ENCODE results near the gene CD19. TPM values are rescaled to one million over a fixed set of nuclear protein-coding genes. Genes with fewer than 3 reads are reported as not detected.

CD19 gene
- polyA plus RNA-seq, 3 donors = 0.28 to 0.75 (median 0.65) TPM

DNA sequence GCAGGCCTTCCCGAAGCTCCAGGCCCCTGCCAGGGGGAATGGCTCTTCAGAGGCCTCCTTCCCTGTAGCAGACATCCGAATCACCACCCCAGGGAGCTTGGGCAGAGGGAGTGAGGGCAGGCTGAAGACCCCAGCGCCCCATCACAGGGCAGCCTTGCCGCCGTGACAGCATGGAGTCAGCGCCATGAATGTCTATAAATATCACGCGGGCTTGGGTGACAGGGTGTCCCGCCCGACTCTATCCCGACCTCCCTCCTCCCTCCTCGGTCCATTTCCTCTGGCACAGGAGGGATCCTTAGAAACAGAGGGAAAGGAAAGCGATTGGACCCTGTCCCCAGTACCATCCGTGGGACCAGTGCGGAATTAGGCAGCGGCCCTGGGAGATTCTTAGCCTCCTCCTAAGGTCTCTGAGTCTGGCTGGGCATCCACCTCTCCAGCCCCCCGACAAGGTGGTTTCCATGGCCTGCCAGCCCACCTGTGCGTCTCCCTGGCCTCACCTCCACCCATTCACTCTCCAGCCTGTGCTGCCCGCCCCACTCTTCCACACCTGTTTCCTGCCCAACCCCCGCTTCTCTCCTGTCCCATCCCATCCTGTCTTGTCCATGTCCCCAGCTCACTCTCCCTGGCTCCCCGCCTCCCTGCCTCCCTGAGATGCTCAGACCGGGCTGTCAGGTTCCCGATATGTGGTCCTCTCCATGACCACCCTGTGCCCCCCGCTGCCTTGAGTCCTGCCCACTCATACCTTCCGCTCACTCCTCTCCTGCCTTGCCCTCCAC is 48.4 kb upstream of the CD19 start:
- Histone ChIP-seq H2AFZ (ENCODE audit: insufficient read depth, low read depth, low read length, poor library complexity, severe bottlenecking) (no peak overlapping the region), H3K79me2 (ENCODE audit: insufficient read depth, low read length) (no peaks in the 10 kb centered on the region), H3K36me3 (replicated peaks in 1 of 2; ENCODE audit: control insufficient read depth in 1 of 2, insufficient read depth in 2 of 2, low read length in 2 of 2) (no peaks in the 10 kb centered on the region), H3K27me3 (ENCODE audit: control insufficient read depth in 2 of 2, insufficient read depth in 2 of 2, low read length in 2 of 2) (peaks cover 0 to 11% of the 10 kb centered on the region in 2 donors), H3K4me3 (replicated peaks in 1 of 3; ENCODE audit: low read depth in 2 of 3, low read length in 3 of 3) (no peak overlapping the region), H3K4me2 (replicated peaks; ENCODE audit: extremely low read depth, low read length, poor library complexity, severe bottlenecking) (no peak overlapping the region), H3K9me3 (replicated peaks in 1 of 2; ENCODE audit: control insufficient read depth in 1 of 2, insufficient read depth in 1 of 2, low read length in 2 of 2) (no peaks in the 10 kb centered on the region), H3K27ac (ENCODE audit: low read depth in 1 of 2, low read length in 2 of 2) (no peak overlapping the region), H3K9ac (ENCODE audit: insufficient read depth, low read length, poor library complexity, severe bottlenecking) (no peak overlapping the region), H3K4me1 (ENCODE audit: control insufficient read depth in 1 of 2, insufficient read depth in 2 of 2, low read length in 2 of 2) (peaks cover 14 to 19% of the 10 kb centered on the region in 2 donors), H4K20me1 (ENCODE audit: insufficient read depth, low read length) (no peaks in the 10 kb centered on the region)
- intact Hi-C loops (cut with micrococcal nuclease) = loop anchor here in 1 of 2 donors (5.0 kb wide), 1 partner anchor 34 kb away; no protein-coding TSS in a partner anchor
- peaks cover 0 to 3% (median 0%) of the 10 kb centered on the region in 7 donors for H3K9me3 Mint-ChIP-seq
- H3K4me3 Mint-ChIP-seq = no peak overlapping the region
- peaks cover 17% of the 10 kb centered on the region for H3K4me1 Mint-ChIP-seq
- no peak for DNase-seq
- WGBS (ENCODE audit: insufficient coverage) = 86% methylated on average over 13 of the region's 25 CpGs
- TF ChIP-seq, protein P1, sequence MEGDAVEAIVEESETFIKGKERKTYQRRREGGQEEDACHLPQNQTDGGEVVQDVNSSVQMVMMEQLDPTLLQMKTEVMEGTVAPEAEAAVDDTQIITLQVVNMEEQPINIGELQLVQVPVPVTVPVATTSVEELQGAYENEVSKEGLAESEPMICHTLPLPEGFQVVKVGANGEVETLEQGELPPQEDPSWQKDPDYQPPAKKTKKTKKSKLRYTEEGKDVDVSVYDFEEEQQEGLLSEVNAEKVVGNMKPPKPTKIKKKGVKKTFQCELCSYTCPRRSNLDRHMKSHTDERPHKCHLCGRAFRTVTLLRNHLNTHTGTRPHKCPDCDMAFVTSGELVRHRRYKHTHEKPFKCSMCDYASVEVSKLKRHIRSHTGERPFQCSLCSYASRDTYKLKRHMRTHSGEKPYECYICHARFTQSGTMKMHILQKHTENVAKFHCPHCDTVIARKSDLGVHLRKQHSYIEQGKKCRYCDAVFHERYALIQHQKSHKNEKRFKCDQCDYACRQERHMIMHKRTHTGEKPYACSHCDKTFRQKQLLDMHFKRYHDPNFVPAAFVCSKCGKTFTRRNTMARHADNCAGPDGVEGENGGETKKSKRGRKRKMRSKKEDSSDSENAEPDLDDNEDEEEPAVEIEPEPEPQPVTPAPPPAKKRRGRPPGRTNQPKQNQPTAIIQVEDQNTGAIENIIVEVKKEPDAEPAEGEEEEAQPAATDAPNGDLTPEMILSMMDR (IDR thresholded peaks at IDR 0.05) = no peak
- H3K27me3 Mint-ChIP-seq (ENCODE audit: low read depth in 3 of 3) = peaks cover 19 to 24% (median 20%) of the 10 kb centered on the region in 3 donors
- H3K27ac Mint-ChIP-seq = no peak overlapping the region
- H3K36me3 Mint-ChIP-seq = no peaks in the 10 kb centered on the region

DNA sequence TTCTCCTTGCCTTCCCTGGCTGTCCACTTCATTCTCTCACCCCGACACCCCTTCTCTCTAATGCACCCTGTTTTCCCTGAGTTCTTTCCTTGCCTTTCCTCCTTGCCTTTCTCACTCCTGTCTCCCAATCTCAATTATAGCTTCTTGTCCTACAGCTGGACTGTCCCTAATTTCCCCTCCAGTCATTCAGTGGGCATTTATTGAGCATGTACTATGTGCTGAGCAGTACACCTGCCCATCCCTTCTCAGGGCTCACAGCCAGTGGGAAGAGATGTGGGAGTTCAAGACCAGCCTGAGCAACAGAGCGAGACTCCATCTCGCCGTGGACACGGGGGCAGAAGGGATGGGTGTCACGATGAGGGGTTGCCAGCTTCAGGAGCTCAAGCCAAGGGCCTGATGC is 47.7 kb upstream of the CD19 start:
- Mint-ChIP-seq H3K4me1 (peaks cover 14% of the 10 kb centered on the region), H3K36me3 (no peaks in the 10 kb centered on the region), H3K27ac (no peak overlapping the region), H3K9me3 (peaks cover 0 to 3% (median 0%) of the 10 kb centered on the region in 7 donors), H3K27me3 (ENCODE audit: low read depth in 3 of 3) (peaks cover 18 to 21% (median 19%) of the 10 kb centered on the region in 3 donors), H3K4me3 (no peak overlapping the region)
- intact Hi-C loops (cut with micrococcal nuclease) = loop anchor here in 1 of 2 donors (5.0 kb wide), 1 partner anchor 33 kb away; no protein-coding TSS in a partner anchor
- no peaks in the 10 kb centered on the region for H3K9me3 ChIP-seq (replicated peaks in 1 of 2; ENCODE audit: control insufficient read depth in 1 of 2, insufficient read depth in 1 of 2, low read length in 2 of 2)
- no peak overlapping the region for H3K27ac ChIP-seq (ENCODE audit: low read depth in 1 of 2, low read length in 2 of 2)
- no peak for DNase-seq
- H3K9ac ChIP-seq (ENCODE audit: insufficient read depth, low read length, poor library complexity, severe bottlenecking) = no peak overlapping the region
- TF ChIP-seq, protein P1 (IDR thresholded peaks at IDR 0.05) = no peak
- no peak overlapping the region for H3K4me2 ChIP-seq (replicated peaks; ENCODE audit: extremely low read depth, low read length, poor library complexity, severe bottlenecking)
- WGBS (ENCODE audit: insufficient coverage) = 96% methylated on average over 6 of the region's 6 CpGs
- H4K20me1 ChIP-seq (ENCODE audit: insufficient read depth, low read length) = no peaks in the 10 kb centered on the region
- peaks cover 12 to 16% of the 10 kb centered on the region in 2 donors for H3K4me1 ChIP-seq (ENCODE audit: control insufficient read depth in 1 of 2, insufficient read depth in 2 of 2, low read length in 2 of 2)
- H3K4me3 ChIP-seq (replicated peaks in 1 of 3; ENCODE audit: low read depth in 2 of 3, low read length in 3 of 3) = no peak overlapping the region
- no peaks in the 10 kb centered on the region for H3K79me2 ChIP-seq (ENCODE audit: insufficient read depth, low read length)
- no peaks in the 10 kb centered on the region for H3K36me3 ChIP-seq (replicated peaks in 1 of 2; ENCODE audit: control insufficient read depth in 1 of 2, insufficient read depth in 2 of 2, low read length in 2 of 2)
- peaks cover 0 to 11% of the 10 kb centered on the region in 2 donors for H3K27me3 ChIP-seq (ENCODE audit: control insufficient read depth in 2 of 2, insufficient read depth in 2 of 2, low read length in 2 of 2)
- H2AFZ ChIP-seq (ENCODE audit: insufficient read depth, low read depth, low read length, poor library complexity, severe bottlenecking) = no peak overlapping the region
